ENCODE measurements around the gene POLR1H.

Gene POLR1H

DNA sequence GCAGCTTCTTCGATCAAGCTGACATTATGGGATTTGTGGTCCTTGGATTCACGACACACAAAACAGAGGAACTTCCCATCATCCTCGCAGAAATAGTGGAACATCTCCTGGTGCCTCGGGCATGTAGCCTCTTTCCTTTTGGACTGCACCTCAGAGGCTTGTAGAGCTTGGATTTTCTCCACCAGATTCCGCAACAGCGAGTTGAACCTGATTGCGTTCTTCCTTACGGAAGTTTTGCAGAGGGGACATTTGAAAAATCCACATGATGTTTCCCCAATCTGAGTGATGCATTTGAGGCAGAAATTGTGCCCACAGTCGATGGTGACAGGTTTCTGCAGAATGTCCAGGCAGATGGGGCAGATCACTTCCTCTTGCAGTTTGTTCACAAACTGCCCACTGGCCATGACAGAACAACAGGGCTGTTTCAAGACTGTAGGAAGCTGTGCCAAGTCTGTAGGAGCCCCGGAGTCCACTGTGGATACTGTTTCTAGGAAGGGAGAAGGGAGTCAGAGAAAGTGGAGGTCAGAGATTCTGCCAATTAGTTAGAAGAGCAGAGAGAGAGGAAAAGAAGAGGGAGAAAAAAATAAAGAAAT is 51.4 kb downstream of the POLR1H start:
- H3K9ac ChIP-seq (ENCODE audit: low read depth, low read length), result no peak overlapping the region
- no peak overlapping the region for H3K27ac ChIP-seq (ENCODE audit: low read depth, low read length)
- peaks cover 40% of the 10 kb centered on the region for H3K27me3 ChIP-seq (ENCODE audit: control insufficient read depth, insufficient read depth, low read length)

DNA sequence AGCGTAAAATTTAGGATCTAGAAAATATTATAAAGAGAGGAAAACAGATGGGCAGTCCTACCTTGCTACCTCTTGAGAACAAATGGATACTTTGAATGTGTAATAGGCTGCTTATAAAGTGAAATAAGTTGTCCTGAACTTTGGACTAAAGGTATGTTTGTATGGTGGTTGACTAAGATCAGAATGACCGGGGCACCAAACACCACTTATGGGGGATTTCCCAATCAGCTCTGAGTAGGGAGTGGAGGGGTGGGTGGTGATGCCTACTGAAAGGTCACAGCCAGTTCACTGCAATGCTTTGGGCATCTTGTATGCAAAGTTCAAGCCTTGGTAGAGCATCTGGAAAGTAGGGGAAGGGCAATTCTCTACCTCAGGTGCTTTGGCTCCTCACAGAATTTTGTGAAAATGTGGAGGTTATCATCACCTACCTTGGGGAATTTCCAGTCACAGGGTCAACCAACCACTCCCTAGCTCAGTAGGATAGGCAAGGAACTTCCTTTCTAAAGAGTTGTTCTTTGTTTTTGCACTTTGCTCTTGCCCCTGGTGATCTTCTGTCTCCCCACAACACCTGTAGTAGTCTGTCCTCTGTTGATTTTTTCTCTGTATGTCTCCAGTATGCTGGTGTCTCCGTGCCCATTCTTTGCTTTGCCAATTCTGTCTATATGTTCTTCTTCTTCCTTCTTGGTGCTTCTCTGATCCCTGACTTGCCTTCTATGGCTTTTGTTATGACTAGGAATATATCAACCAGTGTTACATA is 52.1 kb downstream of the POLR1H start, which contains the start of gene TRIM31:
TSS of gene TRIM31 (minus strand) at position 88 of the 757 bp plus-strand sequence. CDS start 285 bp downstream, outside the sequence.
- Histone ChIP-seq H3K27ac (ENCODE audit: low read depth, low read length) (no peak within 1 kb of the TSS), H3K9me3 (ENCODE audit: control insufficient read depth, insufficient read depth, low read length) (no peaks in the 10 kb centered on the region), H3K9ac (ENCODE audit: low read depth, low read length) (no peak within 1 kb of the TSS), H3K4me1 (ENCODE audit: control insufficient read depth, insufficient read depth, low read length) (no peaks in the 10 kb centered on the region), H3K4me3 (ENCODE audit: low read depth, low read length) (no peak within 1 kb of the TSS), H3K27me3 (ENCODE audit: control insufficient read depth, insufficient read depth, low read length) (peaks cover 40% of the 10 kb centered on the region), H3K36me3 (ENCODE audit: control insufficient read depth, insufficient read depth, low read length) (no peaks in the 10 kb centered on the region)

More for the DNA sequence above, 51.4 kb downstream of the POLR1H start:
- H3K4me3 ChIP-seq (ENCODE audit: low read depth, low read length), result no peak overlapping the region
- no peaks in the 10 kb centered on the region for H3K4me1 ChIP-seq (ENCODE audit: control insufficient read depth, insufficient read depth, low read length)
- no peaks in the 10 kb centered on the region for H3K9me3 ChIP-seq (ENCODE audit: control insufficient read depth, insufficient read depth, low read length)
- no peaks in the 10 kb centered on the region for H3K36me3 ChIP-seq (ENCODE audit: control insufficient read depth, insufficient read depth, low read length)

DNA sequence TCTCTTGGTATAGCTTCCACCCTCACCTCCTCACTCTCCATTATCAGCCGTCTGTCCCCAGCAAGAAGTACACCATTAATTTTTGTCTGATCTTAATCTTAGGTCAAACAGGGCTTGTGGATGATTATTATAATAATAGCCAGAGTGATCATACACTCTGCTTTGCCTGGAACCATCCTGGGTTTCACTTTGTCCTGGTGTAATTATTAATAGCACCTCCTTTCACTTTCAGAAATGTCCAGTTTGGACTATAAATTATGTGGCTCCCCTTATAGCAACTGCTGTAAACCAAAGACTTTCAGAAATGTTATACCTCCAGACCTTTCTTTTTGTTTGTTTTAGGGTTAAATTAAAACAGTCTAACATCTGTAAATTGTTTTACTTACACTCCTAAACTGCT is 52.8 kb downstream of the POLR1H start:
- Histone ChIP-seq H3K4me1 (ENCODE audit: control insufficient read depth, insufficient read depth, low read length) (no peaks in the 10 kb centered on the region), H3K27me3 (ENCODE audit: control insufficient read depth, insufficient read depth, low read length) (peaks cover 40% of the 10 kb centered on the region), H3K4me3 (ENCODE audit: low read depth, low read length) (no peak overlapping the region), H3K36me3 (ENCODE audit: control insufficient read depth, insufficient read depth, low read length) (no peaks in the 10 kb centered on the region), H3K9ac (ENCODE audit: low read depth, low read length) (no peak overlapping the region), H3K27ac (ENCODE audit: low read depth, low read length) (no peak overlapping the region), H3K9me3 (ENCODE audit: control insufficient read depth, insufficient read depth, low read length) (no peaks in the 10 kb centered on the region)

Measured in HUES48 (cell line).